Gastrocnemius medialis (tissue), 4 donors: ENCODE results near the gene GLI2.

Experiments
- POLR2A ChIP-seq, 2 donors: fragments of 450-650 bp; IDR thresholded peaks; one replicate each; pipeline ENCODE4 v1.6.1; 2017; ENCODE audit warnings: antibody characterized with exemption in 2 of 2, mild to moderate bottlenecking in 2 of 2, moderate library complexity in 2 of 2
- TF ChIP-seq, protein P1 (sequence below), 5 experiments: fragments of 450-650 bp in 3 of 5; fragments of 200-600 bp in 2 of 5; sonication (generic) in 2 of 5; IDR thresholded peaks in 4 of 5; conservative IDR thresholded peaks in 1 of 5; 1 replicate in 4 of 5; 2 replicates in 1 of 5; pipeline ENCODE4 v1.5.1; 2016 to 2019; ENCODE audit warnings: antibody characterized with exemption in 5 of 5, mild to moderate bottlenecking in 3 of 5, moderate library complexity in 3 of 5

DNA sequence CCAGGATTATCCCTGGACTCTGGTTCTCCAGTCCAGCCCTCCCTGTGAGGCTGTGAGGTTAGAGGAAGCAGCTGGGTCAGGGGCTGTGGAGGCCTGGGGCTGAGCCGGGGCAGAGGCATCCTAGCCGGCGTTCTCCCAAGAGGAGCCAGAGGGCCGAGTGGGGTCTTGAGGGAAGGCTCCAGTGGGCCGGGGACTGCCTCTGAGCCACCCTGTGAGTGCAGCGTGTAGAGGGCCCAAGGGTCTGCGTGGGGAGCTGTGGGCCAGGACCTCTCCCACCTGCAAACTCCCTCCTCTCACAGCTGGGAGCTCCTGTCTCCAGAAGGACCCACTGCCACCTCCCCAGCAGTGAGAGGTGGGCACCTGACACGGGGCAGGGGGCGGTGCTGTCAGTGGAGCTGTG lies 41.0 kb downstream of the GLI2 start:
- TF ChIP-seq, protein P1, sequence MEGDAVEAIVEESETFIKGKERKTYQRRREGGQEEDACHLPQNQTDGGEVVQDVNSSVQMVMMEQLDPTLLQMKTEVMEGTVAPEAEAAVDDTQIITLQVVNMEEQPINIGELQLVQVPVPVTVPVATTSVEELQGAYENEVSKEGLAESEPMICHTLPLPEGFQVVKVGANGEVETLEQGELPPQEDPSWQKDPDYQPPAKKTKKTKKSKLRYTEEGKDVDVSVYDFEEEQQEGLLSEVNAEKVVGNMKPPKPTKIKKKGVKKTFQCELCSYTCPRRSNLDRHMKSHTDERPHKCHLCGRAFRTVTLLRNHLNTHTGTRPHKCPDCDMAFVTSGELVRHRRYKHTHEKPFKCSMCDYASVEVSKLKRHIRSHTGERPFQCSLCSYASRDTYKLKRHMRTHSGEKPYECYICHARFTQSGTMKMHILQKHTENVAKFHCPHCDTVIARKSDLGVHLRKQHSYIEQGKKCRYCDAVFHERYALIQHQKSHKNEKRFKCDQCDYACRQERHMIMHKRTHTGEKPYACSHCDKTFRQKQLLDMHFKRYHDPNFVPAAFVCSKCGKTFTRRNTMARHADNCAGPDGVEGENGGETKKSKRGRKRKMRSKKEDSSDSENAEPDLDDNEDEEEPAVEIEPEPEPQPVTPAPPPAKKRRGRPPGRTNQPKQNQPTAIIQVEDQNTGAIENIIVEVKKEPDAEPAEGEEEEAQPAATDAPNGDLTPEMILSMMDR (IDR thresholded peaks at IDR 0.05 in 4 of 5, conservative IDR thresholded peaks at IDR 0.05 in 1 of 5): no peak
- TF ChIP-seq POLR2A (IDR thresholded peaks at IDR 0.05): no peak
